ENCODE measurements around the gene ARHGDIA.

Gene ARHGDIA

DNA sequence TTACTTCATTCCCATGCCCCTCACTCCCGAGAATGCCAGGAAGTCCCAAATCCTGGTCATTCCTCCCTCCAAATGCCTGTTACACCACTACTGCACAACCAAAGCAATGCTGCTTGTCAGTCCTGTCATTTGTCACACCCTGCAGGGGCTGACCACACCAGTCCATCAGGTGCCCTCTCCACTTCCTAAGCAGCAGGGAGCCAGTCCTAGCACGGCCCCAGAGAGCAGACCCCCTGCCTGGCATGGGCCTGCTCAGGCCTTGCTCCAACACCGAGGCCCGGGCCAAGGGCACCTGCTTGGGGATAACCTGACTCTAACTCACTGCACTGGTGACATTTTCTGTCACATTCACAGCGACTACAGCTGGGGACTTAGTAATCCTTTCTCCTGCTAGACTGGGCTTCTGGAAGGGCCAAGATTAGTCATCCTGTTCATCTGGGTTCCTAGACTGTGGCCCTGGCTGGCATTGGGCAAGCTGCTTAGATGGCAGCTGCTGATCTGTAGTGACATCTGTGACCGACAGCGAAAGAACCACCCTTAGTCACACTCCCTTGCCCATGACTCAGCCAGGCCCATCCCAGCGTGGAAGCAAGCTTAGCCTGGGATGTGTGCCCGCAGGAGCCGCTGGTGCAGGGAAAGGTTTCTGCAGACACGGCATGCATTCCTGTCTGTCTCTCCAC, 14.9 kb upstream of the ARHGDIA start:
- no peak for DNase-seq

DNA sequence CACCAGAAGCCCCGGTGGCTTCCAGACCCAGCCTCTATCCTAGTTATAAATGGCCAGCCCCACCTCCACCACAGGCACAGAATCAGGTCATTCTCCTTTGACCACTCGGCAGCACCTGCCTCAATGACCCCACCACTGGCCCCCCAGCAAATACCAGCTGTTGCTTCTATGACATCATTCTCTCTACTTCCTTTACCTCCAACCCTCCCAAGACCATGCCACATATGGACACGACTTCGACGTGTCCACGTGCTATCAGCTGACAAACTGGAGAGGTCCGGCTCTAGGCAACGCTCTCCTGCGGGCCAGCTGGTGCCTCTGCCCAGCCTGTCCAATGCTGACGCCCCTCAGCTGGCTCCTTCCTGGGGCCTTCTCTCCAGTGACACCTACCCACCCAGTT, 14.3 kb upstream of the ARHGDIA start:
- no peak for DNase-seq

DNA sequence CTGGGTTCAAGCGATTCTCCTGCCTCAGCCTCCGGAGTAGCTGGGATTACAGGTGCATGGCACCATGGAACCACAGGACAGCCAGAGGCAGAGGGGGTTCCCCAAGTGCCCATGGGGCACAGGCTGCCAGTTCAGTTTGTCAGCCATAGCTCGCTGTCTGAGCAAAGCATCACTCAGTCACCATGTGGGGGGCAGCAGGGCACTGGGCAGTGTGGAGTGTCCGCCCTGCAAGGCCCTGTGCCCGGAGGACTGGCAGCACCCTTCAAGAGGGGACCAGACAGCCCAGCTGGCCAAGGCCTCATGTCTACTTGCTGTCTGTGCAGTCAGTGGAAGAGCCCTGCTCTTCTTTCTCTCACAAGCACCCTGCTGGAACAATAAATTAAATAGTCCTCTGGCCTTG, 13.8 kb upstream of the ARHGDIA start:
- DNase-seq, result no peak

DNA sequence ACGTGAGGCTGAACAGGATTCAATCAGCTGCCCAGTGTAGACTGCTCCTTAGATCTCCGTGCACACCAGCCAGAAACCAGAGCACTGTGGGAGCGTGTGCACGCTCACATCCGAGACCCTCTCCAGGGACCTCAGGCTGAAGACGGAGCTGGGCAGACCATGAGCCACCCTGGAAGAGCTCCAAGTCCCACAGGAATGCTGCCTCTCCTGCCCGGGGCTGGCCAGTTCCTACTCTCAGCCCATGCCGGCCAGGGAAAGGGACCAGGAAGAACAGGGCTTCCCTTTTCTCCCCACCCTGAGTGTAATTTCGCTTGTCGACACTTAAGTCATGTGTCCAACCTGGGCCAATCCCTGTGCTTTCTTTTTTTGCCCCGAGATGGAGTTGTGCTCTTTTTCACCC, 13.4 kb upstream of the ARHGDIA start:
- DNase-seq, result no peak

DNA sequence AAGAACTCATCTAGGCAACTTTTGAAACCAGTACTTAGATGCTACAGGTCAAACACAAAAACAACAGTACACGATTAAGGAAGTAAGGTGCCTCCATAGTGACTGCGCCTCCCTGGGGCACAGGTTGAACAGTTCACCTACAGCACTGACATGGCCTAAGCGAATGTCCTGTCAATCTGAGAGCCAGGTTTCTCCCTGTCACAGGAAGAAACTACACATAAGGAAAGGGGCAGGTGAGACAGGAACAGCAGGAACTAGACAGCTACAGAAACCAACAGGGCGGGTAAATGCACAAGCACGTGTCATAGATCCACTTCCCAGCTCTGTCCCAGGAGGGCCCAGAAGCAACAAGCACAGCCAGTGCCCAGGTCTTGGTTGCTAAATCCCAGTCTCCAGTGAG, 8.0 kb upstream of the ARHGDIA start:
- no peak for DNase-seq

DNA sequence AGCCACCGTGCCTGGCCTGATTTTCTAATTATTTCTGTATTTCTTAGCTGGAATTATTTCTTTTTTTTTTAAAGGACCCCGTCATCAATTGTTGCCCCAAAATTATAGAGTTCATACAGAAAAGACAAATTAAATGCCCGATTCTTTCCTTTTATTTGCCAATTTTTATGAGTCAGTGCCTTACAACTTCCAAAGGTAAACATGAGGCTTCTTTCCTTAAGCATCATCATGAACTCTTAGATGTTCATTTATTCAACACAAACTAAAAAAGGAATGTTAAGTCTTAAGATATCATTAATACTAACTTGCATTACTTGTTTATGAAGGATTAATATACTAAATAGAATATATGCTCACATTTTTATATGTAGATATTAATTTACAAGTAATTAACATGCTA, 7.2 kb upstream of the ARHGDIA start:
- no peak for DNase-seq

DNA sequence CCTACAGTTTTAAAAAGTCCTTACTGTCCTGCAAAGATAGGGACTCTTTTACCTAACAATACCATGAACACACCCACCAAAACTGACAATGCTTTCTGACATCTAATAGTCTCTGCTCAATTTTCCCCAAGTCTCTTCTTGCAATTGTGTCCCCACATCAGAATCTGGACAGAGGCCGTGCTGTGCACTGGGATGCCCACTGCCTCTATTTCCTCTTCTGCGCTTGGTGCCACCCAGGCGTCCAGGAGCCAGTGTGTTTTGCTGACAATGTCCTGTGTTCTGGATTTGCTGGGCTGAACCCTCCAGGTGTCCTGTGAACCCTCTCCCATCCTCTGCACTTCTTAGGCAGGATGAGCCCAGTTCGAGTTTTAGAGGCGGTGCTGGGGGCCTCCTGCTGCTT, 6.4 kb upstream of the ARHGDIA start:
- DNase-seq, result no peak

DNA sequence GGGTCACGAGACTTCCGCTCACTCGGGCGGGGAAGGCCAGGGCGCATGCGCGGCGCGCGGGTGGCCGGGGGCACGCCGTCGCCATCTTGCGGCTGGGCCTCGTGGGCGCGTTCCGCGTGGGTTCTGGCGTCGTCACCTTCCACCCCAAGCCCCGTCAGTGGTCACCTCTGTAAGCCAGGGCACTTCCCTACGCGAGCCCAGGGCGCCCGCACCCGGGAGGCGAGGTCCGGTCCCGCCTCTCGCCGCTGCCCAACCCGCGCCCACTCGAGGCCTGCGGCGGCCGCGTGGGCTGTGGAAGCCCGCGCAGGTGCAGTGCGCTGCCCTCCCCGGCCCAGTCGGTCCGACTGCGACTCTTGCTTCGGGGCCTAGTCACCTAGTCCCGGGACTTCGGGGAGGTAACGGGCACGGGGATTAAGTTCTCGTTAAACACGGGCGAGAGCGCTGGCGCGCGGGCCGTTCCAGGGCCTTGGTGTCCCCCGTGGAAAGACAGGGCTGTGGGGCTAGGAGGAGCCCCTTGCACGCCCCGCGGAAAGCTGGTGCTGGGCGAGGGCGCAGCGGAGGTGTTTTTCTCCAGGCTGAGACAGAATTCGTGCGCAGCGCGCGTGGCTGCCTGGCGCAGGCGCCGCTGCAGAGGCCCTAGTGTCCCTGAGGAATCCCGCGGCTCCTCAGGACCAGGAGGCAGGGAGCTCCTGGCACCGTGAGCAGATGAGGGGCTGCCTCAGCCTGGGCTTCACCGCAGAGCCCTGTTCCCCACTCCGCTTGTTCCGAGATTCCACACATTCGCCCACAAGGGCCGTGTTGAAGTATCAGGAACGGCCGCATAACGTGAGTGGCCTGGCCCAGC, 472 bp upstream of the ARHGDIA start:
- peak; percentile 89 for DNase-seq

DNA sequence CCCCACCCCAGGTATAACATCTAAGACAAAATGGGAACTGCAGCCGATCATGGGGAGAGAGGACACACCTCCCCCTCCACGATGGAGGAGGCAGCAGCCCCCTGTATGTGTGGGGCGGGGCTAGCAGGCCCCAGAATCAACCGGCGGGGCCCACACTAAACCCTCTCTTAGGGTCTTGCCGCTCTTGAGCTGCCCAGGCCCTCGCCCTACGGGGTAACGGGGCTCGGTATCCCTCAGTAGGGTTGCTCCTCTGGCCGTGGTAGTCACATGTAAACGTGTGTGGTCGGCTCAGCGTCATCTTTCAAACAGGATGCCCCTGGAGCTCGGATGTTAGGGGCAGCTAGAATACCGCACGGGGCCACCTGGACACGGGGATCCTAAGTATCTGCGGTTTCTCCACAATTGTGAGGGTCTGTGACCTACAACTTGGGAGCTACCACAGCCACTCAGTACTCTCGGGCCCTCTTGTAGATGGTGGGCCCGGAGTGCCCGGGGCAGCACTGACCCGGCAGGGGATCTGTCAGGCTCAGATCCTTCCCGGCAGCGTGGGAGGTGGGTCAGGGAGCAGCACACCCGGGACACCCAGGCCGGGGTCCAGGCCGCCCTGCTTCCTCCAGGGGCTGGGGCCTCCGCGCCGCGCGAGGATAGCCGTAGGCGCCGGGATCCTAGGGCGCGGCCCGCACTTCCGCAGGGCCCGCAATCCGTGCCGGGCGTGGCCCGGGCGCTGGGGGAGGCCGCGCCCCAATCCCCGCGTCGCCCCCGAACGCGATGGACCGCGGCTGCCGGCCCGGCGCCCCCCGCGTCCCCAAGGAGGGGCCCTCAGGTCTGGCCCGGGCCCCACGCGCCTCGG, 781 bp downstream of the ARHGDIA start:
- no peak for DNase-seq

DNA sequence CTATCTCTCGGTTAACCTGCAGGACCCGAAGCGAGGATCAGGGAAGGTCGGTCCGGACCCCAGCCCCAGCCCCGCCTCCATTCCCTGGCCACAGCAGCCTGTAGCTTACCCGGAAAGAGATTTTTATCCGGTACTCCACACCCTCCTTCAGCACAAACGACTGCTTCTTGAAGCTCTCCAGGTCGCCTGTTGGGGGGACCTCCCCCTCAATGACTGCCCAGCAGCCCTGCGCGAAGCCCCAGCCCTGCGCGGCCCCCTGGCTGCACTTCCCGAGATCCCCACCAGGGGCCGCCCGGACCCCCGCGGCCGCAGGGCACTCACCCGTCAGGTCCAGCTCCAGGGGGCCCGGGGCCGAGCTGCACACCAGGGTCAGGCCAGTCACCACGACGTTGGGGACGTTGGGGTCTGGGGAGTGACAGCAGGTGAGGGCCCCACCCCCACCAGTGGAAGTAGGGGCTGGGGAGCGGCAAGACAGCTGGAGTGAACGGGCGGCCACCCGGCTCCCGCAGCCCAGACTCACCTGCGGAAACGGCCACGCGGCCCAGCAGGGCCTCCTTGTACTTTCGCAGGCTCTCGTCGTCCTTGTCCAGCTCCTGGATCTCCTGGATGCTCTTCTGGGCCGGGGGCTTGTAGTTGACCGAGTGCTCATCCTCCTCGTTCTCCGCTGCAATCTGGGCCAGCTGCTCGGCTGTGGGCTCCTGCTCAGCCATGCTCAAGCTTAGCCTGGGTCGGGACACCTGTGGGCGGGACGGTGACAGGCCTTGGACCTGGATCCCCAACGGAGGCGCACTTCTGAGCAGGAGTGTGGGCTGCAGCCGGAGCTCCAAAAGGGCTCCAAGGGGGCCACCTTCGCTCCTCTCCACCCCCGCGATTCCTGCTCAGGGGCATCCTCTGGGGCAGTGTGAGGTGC, 1.7 kb downstream of the ARHGDIA start:
- peak; percentile 8 for DNase-seq

DNA sequence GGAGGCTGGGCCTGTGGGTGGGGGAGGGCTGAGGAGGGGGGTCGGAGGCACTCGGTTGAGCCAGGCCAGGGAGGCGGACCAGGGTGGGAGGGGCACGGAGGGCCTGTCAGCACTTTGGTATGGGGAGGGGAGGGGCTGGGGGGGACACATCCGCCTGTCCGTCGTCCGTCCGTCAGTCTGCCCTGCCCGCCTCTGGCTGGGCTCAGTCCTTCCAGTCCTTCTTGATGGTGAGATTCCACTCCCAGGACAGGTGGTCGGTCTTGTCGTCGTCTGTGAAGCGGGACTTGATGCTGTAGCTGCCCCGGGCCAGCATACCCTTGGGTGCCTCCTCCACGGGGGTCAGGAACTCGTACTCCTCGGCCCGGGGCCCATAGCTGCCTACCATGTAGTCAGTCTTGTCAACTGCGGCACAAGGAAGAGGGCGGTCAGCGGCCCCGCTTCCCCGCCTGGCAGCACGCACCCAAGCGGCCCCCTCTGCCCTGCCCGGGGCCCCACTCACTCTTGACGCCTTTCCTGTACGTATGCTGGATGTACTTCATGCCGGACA, 2.4 kb downstream of the ARHGDIA start:
- no peak for DNase-seq

DNA sequence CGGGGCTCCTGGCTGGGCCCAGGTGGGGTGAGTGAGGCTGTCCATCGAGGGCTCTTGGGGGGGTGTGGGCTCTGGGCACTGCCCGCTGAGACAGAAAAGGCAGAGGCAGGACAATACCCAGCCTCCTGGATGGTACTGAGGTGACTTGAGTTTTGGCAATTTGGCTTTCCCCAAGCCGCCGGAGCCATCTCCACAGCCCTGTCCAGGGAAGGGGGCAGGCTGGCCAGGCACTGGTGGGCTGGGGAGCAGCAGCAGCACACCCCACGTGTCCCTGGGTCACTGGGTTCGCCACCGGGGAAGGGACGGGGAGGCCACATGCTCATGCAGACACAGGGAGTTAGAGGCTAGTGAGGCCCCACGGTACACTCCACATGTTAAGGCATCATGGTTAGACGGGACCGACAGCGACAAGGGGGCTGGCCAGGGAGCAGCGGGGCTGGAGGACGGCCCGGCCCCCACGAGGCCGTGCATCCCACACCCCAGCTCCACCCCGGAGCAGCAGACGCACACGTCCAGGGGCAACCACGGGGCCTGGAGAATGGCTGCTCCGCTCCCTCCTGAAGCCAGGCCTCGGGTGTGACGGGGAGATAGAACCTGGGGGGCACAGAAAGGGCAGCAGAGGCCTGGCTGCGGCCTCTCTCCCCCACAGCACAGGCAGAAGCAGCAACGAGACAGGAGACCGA, 3.0 kb downstream of the ARHGDIA start:
- DNase-seq, result no peak

DNA sequence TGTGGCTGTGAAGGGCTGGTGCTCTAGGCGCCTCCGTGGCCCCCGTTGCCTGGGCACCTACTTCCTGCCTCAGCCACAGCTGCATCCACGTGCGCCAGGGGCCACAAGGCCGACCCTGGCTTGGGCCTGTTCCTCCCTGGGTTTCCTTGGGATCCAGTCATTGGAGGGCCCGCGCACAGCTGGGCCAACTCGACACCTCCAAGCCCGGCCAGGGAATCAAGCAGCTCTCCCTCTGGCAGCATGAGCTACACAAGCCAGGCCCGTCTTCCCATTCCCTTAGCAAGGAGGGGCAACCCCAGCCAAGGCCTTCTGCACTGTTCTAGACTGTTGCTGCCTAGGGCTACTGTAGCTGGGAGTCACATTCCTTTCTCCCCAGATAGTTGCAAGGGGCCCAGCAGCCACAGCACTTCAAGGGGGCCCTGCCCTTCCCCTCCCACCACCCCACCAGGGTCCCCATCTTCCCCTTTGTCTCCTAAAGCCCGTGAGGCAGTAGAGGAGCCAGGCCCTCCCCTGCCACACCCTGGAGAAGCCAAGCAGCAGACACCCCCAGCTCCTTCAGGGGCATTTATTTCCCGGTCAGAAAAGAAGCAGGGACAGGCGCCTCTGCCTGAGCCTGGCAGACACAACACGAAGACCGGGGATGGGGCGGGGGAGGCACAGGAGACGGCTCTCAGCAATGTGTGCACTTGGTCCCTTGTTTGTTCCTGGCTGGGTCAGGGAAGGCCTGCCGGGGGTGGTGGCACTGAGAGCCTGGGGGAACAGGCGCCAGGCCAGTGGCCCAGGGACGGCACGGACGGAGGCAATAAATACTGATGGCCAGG, 3.8 kb downstream of the ARHGDIA start:
- DNase-seq, result no peak

DNA sequence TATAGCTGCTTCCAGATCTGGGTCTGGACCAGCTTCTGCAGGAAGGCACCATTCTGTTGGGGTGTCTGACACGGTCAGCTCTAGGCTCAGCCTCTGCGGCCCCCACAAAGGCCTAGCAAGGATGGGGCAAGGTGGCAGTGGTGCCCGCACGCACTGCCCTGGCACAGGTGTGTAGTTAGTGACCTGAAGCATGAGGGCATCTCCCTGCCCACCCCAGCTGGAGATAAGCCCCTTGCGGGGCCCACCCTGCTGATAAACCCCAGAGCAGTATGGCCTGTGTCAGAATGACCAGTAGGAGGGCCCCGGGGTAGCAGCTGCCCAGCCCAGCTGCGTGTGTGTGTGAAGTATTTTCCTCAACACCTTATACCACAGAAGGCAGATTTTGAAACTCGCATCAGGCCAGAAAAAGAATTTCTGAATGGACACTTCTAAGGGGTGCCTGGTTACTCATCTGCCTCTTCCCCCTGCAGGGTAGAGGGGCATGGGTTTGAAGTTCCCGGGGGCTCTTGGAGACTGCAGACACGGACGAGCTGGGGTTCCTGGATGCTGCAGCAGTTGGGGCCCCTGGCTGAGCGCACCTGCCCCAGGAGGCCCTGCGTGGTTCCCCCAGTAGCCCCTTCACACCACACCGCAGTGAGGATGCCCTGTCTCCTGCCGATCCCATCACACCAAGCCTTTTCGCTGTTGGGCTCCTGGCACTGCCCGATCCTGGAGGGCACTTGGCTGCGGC, 4.5 kb downstream of the ARHGDIA start:
- no peak for DNase-seq

DNA sequence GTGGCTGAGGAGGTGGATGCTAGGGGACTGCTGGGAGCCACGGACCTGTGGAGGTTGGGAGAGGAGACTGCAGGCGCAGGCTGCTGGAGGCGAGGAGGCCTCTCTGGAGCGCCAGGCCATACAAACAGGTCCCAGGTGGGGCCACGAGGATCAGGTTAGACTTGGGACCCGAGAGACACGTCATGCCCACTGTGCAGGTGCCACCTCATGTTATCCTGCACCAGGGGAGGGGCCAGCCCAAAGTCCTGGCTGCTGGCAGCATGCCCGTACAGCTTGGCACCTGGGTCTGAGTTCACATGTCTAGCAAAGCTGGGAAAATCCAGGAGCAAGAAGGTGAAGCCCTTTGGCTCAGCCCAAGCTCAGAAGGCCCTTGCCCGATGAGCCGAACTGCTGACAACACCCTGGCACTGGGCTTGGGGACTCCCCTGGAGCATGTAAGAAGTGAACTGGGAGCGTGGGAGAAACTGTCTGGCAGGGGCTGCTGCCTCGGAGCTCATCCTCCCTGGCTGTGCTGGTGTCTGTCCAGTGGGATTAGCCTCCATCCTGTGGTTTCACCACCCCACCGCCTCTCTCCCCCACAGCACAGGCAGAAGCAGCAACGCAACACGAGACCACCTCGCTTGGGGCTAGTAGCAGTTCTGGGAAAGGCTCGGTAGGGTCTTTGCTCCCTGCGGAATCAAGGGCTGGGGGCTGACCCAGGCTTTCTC, 5.3 kb downstream of the ARHGDIA start:
- no peak for DNase-seq

DNA sequence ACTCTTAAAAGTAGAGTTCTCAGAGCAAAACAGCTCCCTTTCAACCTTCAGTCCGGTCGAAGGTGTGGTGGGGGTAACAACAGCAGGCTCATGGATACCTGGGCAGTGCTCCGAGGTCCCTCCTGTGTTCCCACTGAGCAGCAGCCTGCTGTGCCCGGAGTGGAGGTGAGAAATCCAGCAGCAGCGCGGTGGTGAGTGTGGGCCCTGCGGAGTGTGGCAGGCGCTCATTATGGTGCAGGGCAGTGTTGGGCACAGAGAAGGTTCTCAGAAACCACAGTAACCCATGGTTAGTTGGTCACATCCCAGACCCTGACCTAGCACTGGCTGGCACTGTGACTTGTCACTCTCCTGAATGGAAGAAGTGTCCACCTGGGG, 5.8 kb downstream of the ARHGDIA start:
- DNase-seq, result no peak

DNA sequence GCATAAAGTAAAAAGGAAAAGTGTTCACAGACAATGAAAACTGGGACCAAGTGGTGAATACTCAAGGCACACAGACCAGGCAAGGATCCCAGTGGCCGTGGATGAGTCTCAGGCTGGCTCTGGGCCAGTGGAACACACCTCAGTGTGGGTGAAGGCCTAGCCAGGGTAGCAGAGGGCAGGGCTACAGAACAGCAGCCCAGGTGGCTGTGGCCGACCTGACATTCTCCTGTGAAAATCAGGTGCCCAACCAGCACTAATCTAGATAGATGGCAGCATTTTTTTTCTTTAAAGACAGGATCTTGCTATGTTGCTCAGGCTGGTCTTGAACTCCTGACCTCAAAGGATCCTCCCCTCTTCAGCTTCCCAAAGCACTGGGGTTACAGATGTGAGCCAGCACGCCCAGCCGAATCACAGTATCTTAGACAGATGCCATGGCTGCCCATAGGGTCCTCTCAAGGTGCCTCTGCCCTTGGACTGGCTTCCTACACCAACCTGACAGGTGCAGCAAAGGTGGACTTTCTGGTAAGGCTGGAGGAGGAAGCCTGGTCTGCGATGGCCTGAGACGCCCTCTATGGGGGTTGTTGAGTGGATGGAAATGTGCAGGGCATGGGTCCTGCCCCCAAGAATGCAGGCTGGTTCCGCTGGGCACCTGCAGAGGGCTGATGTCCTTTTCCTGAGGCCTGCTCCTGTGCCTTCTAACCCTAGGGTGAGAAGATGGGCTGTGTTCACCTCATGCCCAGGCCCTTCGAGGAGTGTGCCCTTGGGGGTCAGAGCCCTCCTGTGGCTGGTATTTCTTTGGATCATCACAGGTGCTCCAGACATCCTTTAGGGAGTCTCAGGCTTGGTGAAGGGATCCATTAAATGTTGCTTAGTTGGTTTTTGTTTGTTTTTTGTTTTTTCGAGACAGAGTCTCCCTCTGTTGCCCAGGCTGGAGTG, 7.0 kb downstream of the ARHGDIA start:
- DNase-seq, result no peak

DNA sequence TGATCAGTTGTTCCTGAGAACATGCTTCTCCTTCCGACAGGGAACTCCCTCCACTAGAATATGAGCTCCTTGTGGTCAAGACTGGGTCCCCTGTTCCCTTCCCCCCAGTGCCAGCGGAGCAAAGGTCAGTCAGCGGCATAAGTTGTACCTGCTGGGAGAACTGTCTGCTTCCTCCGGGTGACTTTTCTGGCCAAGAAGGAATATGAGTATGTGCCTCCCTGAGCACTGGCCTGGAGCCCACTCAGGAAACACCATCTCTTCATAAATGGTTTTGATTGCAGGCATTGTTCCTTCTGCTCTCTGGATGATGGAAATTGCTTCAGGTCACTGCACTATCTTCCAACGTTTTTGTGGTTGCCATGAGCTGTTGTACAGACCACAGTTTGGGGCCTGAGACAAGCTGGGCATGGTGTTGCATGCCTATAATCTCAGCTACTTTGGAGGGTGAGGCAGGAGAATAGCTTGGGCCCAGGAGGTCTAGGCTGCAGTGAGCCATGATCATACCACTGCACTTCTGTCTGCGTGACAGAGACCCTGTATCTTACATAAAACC, 7.9 kb downstream of the ARHGDIA start:
- DNase-seq, result no peak

Measured in midbrain (tissue), 1 donor.